HAP-1 (cell line): Measurements from ENCODE around the gene PKDREJ.
"Not testable (repeated sequence)": the region's sequence is repeated elsewhere in the genome, so short reads cannot be mapped to it uniquely, and the experiment has no call there.

Experiments used
- DNase-seq, 2 experiments: peaks; one replicate each; pipeline ENCODE4 v3.0.0-alpha.2; 2016 to 2020; ENCODE audit warnings: low spot score in 2 of 2
- H3K27me3 ChIP-seq: fragments of 250-450 bp; sonication (Bioruptor Pico); 2 replicates; pipeline ENCODE4 v1.5.1; 2020; ENCODE audit warnings: low read depth, mild to moderate bottlenecking, moderate library complexity
- H3K36me3 ChIP-seq: fragments of 250-450 bp; sonication (Bioruptor Pico); replicated peaks from 2 replicates; pipeline ENCODE4 v1.5.1; 2020; ENCODE audit warnings: mild to moderate bottlenecking
- H3K4me1 ChIP-seq: fragments of 250-450 bp; sonication (Bioruptor Pico); 2 replicates; pipeline ENCODE4 v1.5.1; 2020; ENCODE audit warnings: mild to moderate bottlenecking
- H3K4me3 ChIP-seq: fragments of 250-450 bp; sonication (Bioruptor Pico); 2 replicates; pipeline ENCODE4 v1.5.1; 2020; ENCODE audit warnings: mild to moderate bottlenecking, moderate library complexity
- H3K9me3 ChIP-seq: fragments of 250-450 bp; sonication (Bioruptor Pico); 2 replicates; pipeline ENCODE4 v1.5.1; 2020; ENCODE audit warnings: mild to moderate bottlenecking, moderate library complexity
- in situ Hi-C: fragments of 300-500 bp; cut with MboI; formaldehyde crosslinking; loops from 3 replicates; pipeline ENCODE4 v1.14.3; 2020; ENCODE audit warnings: low sequenced_read_pairs, inconsistent platforms, mixed read lengths

PKDREJ gene

GRCh38 chr22:46263216-46263590, at the start of gene PKDREJ:
Gene PKDREJ (minus strand): TSS chr22:46263343. CDS start chr22:46263322, 21 bp downstream.
- Histone ChIP-seq H3K4me3 (no peak within 1 kb of the TSS), H3K9me3 (peaks cover 22% of the 10 kb centered on the region), H3K36me3 (no peaks in the 10 kb centered on the region), H3K4me1 (peaks cover 4% of the 10 kb centered on the region; the same call in 1 of the 2 replicates), H3K27me3 (no peaks in the 10 kb centered on the region)
- DNase-seq, result no peak
- in situ Hi-C loops, result no loop called here

- DNase-seq, H3K9me3 ChIP-seq, H3K4me3 ChIP-seq, in situ Hi-C loops, H3K27me3 ChIP-seq, H3K4me1 ChIP-seq: not testable (repeated sequence)
- peaks cover 85% of the 10 kb centered on the region for H3K36me3 ChIP-seq
Observed at GRCh38 chr22:46312848-46313247, 49.7 kb upstream of the PKDREJ start.

- no peaks in the 10 kb centered on the region for H3K4me1 ChIP-seq
- in situ Hi-C loops, result no loop called here
- no peaks in the 10 kb centered on the region for H3K9me3 ChIP-seq
- no peaks in the 10 kb centered on the region for H3K27me3 ChIP-seq
- DNase-seq, result no peak
- no peak overlapping the region for H3K4me3 ChIP-seq
- peaks cover 80% of the 10 kb centered on the region for H3K36me3 ChIP-seq
Observed at GRCh38 chr22:46312056-46312455, 48.9 kb upstream of the PKDREJ start.

GRCh38 chr22:46309526-46310085, 46.5 kb upstream of the PKDREJ start:
- in situ Hi-C loops, result no loop called here
- Histone ChIP-seq H3K9me3 (no peaks in the 10 kb centered on the region), H3K27me3 (no peaks in the 10 kb centered on the region), H3K36me3 (peaks cover 83% of the 10 kb centered on the region), H3K4me1 (no peaks in the 10 kb centered on the region), H3K4me3 (no peak overlapping the region)
- no peak for DNase-seq

GRCh38 chr22:46308283-46308988, 45.3 kb upstream of the PKDREJ start:
- in situ Hi-C loops, result no loop called here
- peaks cover 83% of the 10 kb centered on the region for H3K36me3 ChIP-seq
- H3K4me3 ChIP-seq, result no peak overlapping the region
- H3K27me3 ChIP-seq, result no peaks in the 10 kb centered on the region
- no peak for DNase-seq
- no peaks in the 10 kb centered on the region for H3K4me1 ChIP-seq
- H3K9me3 ChIP-seq, result no peaks in the 10 kb centered on the region

- Histone ChIP-seq H3K4me1 (peaks cover 7% of the 10 kb centered on the region), H3K4me3 (no peak overlapping the region), H3K27me3 (no peaks in the 10 kb centered on the region), H3K36me3 (peaks cover 83% of the 10 kb centered on the region), H3K9me3 (no peaks in the 10 kb centered on the region)
- in situ Hi-C loops, result no loop called here
- no peak for DNase-seq
Observed at GRCh38 chr22:46303347-46303965, 40.3 kb upstream of the PKDREJ start.

- Histone ChIP-seq H3K36me3 (peaks cover 77% of the 10 kb centered on the region), H3K27me3 (no peaks in the 10 kb centered on the region), H3K9me3 (no peaks in the 10 kb centered on the region), H3K4me3 (no peak overlapping the region), H3K4me1 (peaks cover 21% of the 10 kb centered on the region)
- DNase-seq, result no peak
- in situ Hi-C loops, result no loop called here
Observed at GRCh38 chr22:46300491-46300890, 37.3 kb upstream of the PKDREJ start.

GRCh38 chr22:46299101-46299500, 36.0 kb upstream of the PKDREJ start:
- Histone ChIP-seq H3K4me3 (no peak overlapping the region), H3K36me3 (peaks cover 63% of the 10 kb centered on the region), H3K27me3 (no peaks in the 10 kb centered on the region), H3K4me1 (peaks cover 22% of the 10 kb centered on the region), H3K9me3 (no peaks in the 10 kb centered on the region)
- DNase-seq, result no peak
- in situ Hi-C loops, result loop anchor here (10.0 kb wide), 1 partner anchor 174 kb away; no protein-coding TSS in a partner anchor

- peaks cover 19% of the 10 kb centered on the region for H3K4me1 ChIP-seq
- H3K36me3 ChIP-seq, result peaks cover 54% of the 10 kb centered on the region
- no peaks in the 10 kb centered on the region for H3K27me3 ChIP-seq
- peak overlapping the region; percentile 82 for H3K4me3 ChIP-seq
- peak; percentile 24 to 53 for DNase-seq
- no peaks in the 10 kb centered on the region for H3K9me3 ChIP-seq
- in situ Hi-C loops, result loop anchor here (10.0 kb wide), 1 partner anchor 172 kb away; no protein-coding TSS in a partner anchor
Observed at GRCh38 chr22:46297151-46297812, 34.1 kb upstream of the PKDREJ start.

- H3K9me3 ChIP-seq, result no peaks in the 10 kb centered on the region
- peak; percentile 96 to 98 for DNase-seq
- peaks cover 23% of the 10 kb centered on the region for H3K4me1 ChIP-seq
- peaks cover 54% of the 10 kb centered on the region for H3K36me3 ChIP-seq
- H3K4me3 ChIP-seq, result peak within 1 kb of the TSS; percentile 82
- in situ Hi-C loops, result loop anchor here (10.0 kb wide), 1 partner anchor 172 kb away; no protein-coding TSS in a partner anchor
- no peaks in the 10 kb centered on the region for H3K27me3 ChIP-seq
Observed at GRCh38 chr22:46296257-46297150, 33.4 kb upstream of the PKDREJ start, which contains the start of gene GTSE1. Gene GTSE1 (plus strand): TSS chr22:46296870. CDS start chr22:46297401, 531 bp downstream.

- H3K27me3 ChIP-seq, result no peaks in the 10 kb centered on the region
- H3K36me3 ChIP-seq, result peaks cover 45% of the 10 kb centered on the region
- peak in 1 of 2 experiments; percentile 27 for DNase-seq
- H3K4me3 ChIP-seq, result peak overlapping the region; percentile 82
- in situ Hi-C loops, result loop anchor here (10.0 kb wide), 1 partner anchor 171 kb away; no protein-coding TSS in a partner anchor
- H3K4me1 ChIP-seq, result peaks cover 23% of the 10 kb centered on the region
- no peaks in the 10 kb centered on the region for H3K9me3 ChIP-seq
Observed at GRCh38 chr22:46295277-46295971, 32.3 kb upstream of the PKDREJ start.

GRCh38 chr22:46294784-46295183, 31.6 kb upstream of the PKDREJ start:
- in situ Hi-C loops, result loop anchor here (10.0 kb wide), 1 partner anchor 170 kb away; no protein-coding TSS in a partner anchor
- H3K27me3 ChIP-seq, result no peaks in the 10 kb centered on the region
- DNase-seq, result no peak
- peaks cover 42% of the 10 kb centered on the region for H3K36me3 ChIP-seq
- H3K4me3 ChIP-seq, result no peak overlapping the region
- H3K4me1 ChIP-seq, result peaks cover 23% of the 10 kb centered on the region
- no peaks in the 10 kb centered on the region for H3K9me3 ChIP-seq
